PFSK-1 (cell line): ENCODE data around the gene CBX7.

ENCODE experiments used
- FOXP2 ChIP-seq: optimal IDR thresholded peaks from 2 replicates; pipeline ENCODE3; 2011; ENCODE audit warnings: borderline replicate concordance, control low read depth, inconsistent platforms; ENCODE audit not compliant: insufficient read depth; ENCODE audit errors: extremely low read length, extremely low read depth
- POLR2AphosphoS5 ChIP-seq: IDR thresholded peaks from 2 replicates; pipeline ENCODE4 v1.6.1; 2012; ENCODE audit warnings: low read depth, mild to moderate bottlenecking, control low read depth, low read length, moderate library complexity
- REST ChIP-seq, 2 experiments: IDR thresholded peaks; 2 replicates each; pipeline versions ENCODE4 v1.6.1 to v1.8.0; 2011 to 2012; ENCODE audit warnings: low read depth in 2 of 2, low read length in 2 of 2, control low read depth in 1 of 2, inconsistent platforms in 1 of 2, mild to moderate bottlenecking in 1 of 2, moderate library complexity in 1 of 2; ENCODE audit not compliant: insufficient read depth in 1 of 2
- SIN3A ChIP-seq: IDR thresholded peaks from 2 replicates; pipeline ENCODE4 v1.6.1; 2012; ENCODE audit warnings: mild to moderate bottlenecking, low read length, moderate library complexity, borderline replicate concordance; ENCODE audit not compliant: insufficient read depth
- TAF1 ChIP-seq: IDR thresholded peaks from 2 replicates; pipeline ENCODE4 v1.6.1; 2012; ENCODE audit warnings: low read length, control low read depth, borderline replicate concordance; ENCODE audit not compliant: insufficient read depth

- TF ChIP-seq POLR2AphosphoS5, result no peak
- no peak for TF ChIP-seq SIN3A
- no peak for TF ChIP-seq TAF1
- TF ChIP-seq REST (IDR thresholded peaks at IDR 0.05; ENCODE audit: insufficient read depth in 1 of 2, low read depth in 2 of 2, low read length in 2 of 2), result no peak
- TF ChIP-seq FOXP2, result no peak
Observed at GRCh38 chr22:39155421-39155820, 2.9 kb upstream of the CBX7 start.
